Measurements from ENCODE around the gene PLA2G4B. TPM values are rescaled to one million over a fixed set of nuclear protein-coding genes. Genes with fewer than 3 reads are reported as not detected.

PLA2G4B gene
- polyA plus RNA-seq, 1 donor (not counting 4 experiments of a cell fraction or from before 2014, with no cell fraction given): 8.6 TPM

DNA sequence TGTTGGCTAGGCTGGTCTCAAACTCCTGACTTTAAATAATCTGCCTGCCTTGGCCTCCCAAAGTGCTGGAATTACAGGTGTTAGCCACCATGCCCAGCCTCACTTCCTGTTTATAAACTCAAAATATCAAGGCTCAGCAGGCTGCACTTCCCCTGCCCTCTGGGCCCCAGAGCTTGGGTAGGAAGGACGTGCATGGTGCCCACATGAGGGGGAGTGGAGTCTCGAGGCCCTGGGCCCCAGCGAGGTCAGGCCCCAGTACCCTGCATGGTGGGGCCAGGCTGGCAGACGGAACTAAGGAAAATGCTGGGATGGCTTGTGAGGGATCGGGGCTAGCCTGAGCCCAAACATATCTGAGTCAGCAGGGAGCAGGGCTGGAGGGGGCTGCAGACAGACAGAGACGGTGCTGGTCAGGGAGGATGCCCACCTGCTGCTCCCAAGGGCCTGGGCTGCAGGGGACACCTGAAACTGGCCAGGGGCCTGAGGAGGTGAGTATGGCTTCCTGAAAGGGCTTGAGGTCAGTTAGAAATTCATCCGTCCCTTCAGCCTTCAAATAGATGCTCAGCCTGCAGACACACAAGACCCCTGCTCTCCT, 50.1 kb downstream of the PLA2G4B start:
- TF ChIP-seq EZH2 (IDR thresholded peaks at IDR 0.05; ENCODE audit: low read length): no peak
- TF ChIP-seq, protein P1, sequence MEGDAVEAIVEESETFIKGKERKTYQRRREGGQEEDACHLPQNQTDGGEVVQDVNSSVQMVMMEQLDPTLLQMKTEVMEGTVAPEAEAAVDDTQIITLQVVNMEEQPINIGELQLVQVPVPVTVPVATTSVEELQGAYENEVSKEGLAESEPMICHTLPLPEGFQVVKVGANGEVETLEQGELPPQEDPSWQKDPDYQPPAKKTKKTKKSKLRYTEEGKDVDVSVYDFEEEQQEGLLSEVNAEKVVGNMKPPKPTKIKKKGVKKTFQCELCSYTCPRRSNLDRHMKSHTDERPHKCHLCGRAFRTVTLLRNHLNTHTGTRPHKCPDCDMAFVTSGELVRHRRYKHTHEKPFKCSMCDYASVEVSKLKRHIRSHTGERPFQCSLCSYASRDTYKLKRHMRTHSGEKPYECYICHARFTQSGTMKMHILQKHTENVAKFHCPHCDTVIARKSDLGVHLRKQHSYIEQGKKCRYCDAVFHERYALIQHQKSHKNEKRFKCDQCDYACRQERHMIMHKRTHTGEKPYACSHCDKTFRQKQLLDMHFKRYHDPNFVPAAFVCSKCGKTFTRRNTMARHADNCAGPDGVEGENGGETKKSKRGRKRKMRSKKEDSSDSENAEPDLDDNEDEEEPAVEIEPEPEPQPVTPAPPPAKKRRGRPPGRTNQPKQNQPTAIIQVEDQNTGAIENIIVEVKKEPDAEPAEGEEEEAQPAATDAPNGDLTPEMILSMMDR (optimal IDR thresholded peaks at IDR 0.05 in 1 of 3, IDR thresholded peaks at IDR 0.05 in 1 of 3, conservative IDR thresholded peaks at IDR 0.05 in 1 of 3; ENCODE audit: extremely low read depth in 1 of 3, insufficient read depth in 2 of 3, low read length in 3 of 3): no peak
- H3K4me1 ChIP-seq (ENCODE audit: control insufficient read depth, extremely low read depth, insufficient read depth, low read length): peaks cover 2% of the 10 kb centered on the region
- no peaks in the 10 kb centered on the region for H3K36me3 ChIP-seq (ENCODE audit: control insufficient read depth in 2 of 2, extremely low read depth in 1 of 2, insufficient read depth in 2 of 2, low read length in 2 of 2)
- no peak for FAIRE-seq
- no peaks in the 10 kb centered on the region for H3K9me1 ChIP-seq (ENCODE audit: control insufficient read depth, extremely low read depth, insufficient read depth, low read length)
- DNase-seq (ENCODE audit: low read depth, low spot score): no peak
- no peak overlapping the region for H3K4me3 ChIP-seq (ENCODE audit: control insufficient read depth in 2 of 3, extremely low read depth in 1 of 3, insufficient read depth in 2 of 3, low read depth in 1 of 3, low read length in 3 of 3)
- dilution Hi-C loops (cut with MboI; ENCODE audit: extremely low pct_ligation_motif_present, low sequenced_read_pairs): no loop called here
- no peaks in the 10 kb centered on the region for H3K9me3 ChIP-seq (ENCODE audit: control insufficient read depth, low read depth, low read length)
- no peak overlapping the region for H3K9ac ChIP-seq (ENCODE audit: control insufficient read depth, extremely low read depth, insufficient read depth, low read length)
- no peak overlapping the region for H3K4me2 ChIP-seq (ENCODE audit: control insufficient read depth, extremely low read depth, insufficient read depth, low read depth, low read length)
- no peaks in the 10 kb centered on the region for H3K79me2 ChIP-seq (ENCODE audit: control insufficient read depth, insufficient read depth, low read length)
- no peak overlapping the region for H3K27ac ChIP-seq (ENCODE audit: control insufficient read depth, insufficient read depth, low read length)
- H2AFZ ChIP-seq (ENCODE audit: control insufficient read depth, low read length): no peak overlapping the region
- no peaks in the 10 kb centered on the region for H4K20me1 ChIP-seq (ENCODE audit: control insufficient read depth, extremely low read depth, insufficient read depth, low read length)
- H3K27me3 ChIP-seq (ENCODE audit: control insufficient read depth, extremely low read depth, insufficient read depth, low read length): no peaks in the 10 kb centered on the region

DNA sequence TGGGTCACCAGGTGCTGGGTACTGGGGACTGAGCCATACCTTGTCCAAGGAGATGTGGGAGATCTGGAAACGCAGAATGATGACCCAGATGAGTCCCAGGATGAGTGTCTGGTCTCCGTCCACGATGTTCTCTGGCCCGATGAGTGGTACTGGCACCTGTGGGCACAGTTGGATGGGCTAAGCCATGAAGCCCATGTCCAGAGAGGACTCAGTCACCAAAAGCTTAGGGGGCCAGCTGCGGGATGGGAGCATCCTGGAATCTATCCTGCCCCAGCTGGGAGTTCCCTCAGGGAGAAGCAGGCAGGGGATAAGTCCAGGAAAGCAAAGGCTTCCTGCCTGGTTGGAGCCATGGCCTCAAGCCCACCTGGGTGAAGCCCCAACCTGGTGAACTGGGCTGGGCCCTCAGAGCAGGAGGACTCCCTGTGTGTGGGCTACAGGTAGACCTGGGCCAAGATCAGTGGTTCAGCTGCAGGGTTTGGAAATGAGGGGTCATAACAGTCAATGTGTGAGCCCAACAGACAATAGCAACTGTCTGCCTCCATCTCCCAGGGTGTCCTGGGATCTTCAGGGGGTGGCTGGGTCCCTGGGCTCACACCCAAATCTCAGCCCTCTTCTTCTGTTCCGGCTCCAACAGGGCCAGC, 51.5 kb downstream of the PLA2G4B start:
- TF ChIP-seq EZH2 (IDR thresholded peaks at IDR 0.05; ENCODE audit: low read length): no peak
- TF ChIP-seq, protein P1 (optimal IDR thresholded peaks at IDR 0.05 in 1 of 3, IDR thresholded peaks at IDR 0.05 in 1 of 3, conservative IDR thresholded peaks at IDR 0.05 in 1 of 3; ENCODE audit: extremely low read depth in 1 of 3, insufficient read depth in 2 of 3, low read length in 3 of 3): no peak
- Histone ChIP-seq H3K4me1 (ENCODE audit: control insufficient read depth, extremely low read depth, insufficient read depth, low read length) (peaks cover 16% of the 10 kb centered on the region), H2AFZ (ENCODE audit: control insufficient read depth, low read length) (no peak overlapping the region), H4K20me1 (ENCODE audit: control insufficient read depth, extremely low read depth, insufficient read depth, low read length) (no peaks in the 10 kb centered on the region), H3K27me3 (ENCODE audit: control insufficient read depth, extremely low read depth, insufficient read depth, low read length) (no peaks in the 10 kb centered on the region), H3K79me2 (ENCODE audit: control insufficient read depth, insufficient read depth, low read length) (no peaks in the 10 kb centered on the region), H3K9me1 (ENCODE audit: control insufficient read depth, extremely low read depth, insufficient read depth, low read length) (no peaks in the 10 kb centered on the region), H3K9me3 (ENCODE audit: control insufficient read depth, low read depth, low read length) (no peaks in the 10 kb centered on the region), H3K4me2 (ENCODE audit: control insufficient read depth, extremely low read depth, insufficient read depth, low read depth, low read length) (no peak overlapping the region), H3K27ac (ENCODE audit: control insufficient read depth, insufficient read depth, low read length) (no peak overlapping the region), H3K9ac (ENCODE audit: control insufficient read depth, extremely low read depth, insufficient read depth, low read length) (no peak overlapping the region), H3K4me3 (ENCODE audit: control insufficient read depth in 2 of 3, extremely low read depth in 1 of 3, insufficient read depth in 2 of 3, low read depth in 1 of 3, low read length in 3 of 3) (no peak overlapping the region), H3K36me3 (ENCODE audit: control insufficient read depth in 2 of 2, extremely low read depth in 1 of 2, insufficient read depth in 2 of 2, low read length in 2 of 2) (no peaks in the 10 kb centered on the region)
- FAIRE-seq (no peak), DNase-seq (ENCODE audit: low read depth, low spot score) (no peak)
- dilution Hi-C loops (cut with MboI; ENCODE audit: extremely low pct_ligation_motif_present, low sequenced_read_pairs): no loop called here

All from keratinocyte (primary cell).